GM21360 (cell line): ENCODE data around the gene KAT6B.

Experiments used
- ATAC-seq: cut with Tn5 transposase; IDR thresholded peaks from one replicate; pipeline ENCODE4 v1.9.1; 2021; ENCODE audit warnings: mild to moderate bottlenecking, moderate library complexity; ENCODE audit not compliant: unreplicated experiment

Gene KAT6B

DNA sequence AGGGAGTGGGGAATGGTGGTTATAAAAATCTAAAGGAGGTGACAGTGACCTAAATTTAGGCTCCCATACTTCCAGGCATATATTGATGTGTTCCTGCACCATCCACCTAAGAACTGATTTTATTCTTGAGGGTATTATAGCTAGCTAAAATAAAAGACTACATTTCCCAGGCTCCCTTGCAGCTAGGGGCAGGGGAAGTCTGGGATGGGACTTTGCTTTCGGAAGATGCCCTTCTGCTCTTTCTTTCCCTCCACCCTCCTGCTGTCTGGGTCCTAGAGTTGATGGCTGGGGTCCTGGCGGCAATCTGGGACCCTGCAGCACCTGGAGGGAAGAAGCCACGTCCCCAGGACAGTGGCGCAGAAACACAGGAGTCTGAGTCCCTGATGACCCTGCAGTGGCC lies 231.3 kb downstream of the KAT6B start:
- no peak for ATAC-seq

DNA sequence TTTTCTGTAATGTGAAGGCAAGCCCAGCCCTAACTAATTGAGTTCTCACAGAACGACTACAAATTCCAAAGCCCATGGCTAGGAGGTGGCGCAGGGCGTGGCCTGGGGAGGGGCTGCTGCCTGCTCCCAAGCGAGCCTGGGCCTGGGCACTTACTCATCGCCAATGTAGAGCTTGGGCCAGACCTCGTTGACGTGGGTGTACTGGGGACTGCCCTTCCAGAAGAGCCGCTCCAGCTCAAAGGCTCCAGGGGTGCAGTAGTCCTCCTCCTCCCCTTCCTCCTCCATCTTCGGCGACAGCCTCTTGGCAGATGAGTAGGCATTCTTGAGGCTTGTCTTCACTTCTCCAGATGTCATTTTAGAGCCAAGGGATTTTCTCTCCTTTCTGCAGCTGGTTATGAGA lies 231.8 kb downstream of the KAT6B start:
- ATAC-seq: no peak

DNA sequence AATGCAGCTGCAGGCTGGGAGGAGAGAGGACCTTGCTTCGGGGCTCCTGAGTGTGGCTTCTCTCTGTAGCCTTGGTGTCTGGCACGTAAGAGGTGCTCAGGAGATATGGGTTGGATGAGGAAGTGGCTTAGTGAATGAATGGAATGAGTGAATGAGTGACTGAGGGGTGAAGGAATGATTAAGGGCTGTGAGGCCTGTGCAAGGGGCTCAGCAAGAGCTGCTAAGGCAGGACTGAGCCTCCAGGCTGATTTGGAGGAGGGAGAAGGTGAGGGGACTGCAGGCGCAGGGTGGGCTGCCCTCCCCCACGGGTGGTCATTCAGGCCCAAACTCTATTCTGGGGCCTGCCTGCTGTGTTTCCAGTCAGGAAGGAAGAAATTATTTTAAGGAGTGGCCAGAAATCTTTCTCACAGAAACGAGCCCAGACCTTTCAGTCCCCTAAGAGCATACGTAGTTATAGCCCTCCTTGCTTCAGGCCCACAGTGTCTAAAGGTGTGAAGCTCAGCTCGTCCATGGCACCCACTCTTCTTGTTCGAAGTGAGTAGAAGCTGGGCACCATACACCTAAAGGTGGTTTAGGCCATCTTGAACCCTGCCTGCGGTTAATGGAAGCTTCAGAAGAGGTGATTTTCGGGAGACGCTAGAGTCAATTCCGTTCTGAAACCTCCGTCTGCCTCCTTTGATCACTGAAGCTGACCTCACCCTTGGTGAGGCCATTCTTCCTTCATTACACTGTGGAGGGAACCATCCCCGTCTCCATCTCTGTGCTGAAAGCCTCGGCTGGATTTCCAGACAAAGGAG lies 235.5 kb downstream of the KAT6B start:
- no peak for ATAC-seq

DNA sequence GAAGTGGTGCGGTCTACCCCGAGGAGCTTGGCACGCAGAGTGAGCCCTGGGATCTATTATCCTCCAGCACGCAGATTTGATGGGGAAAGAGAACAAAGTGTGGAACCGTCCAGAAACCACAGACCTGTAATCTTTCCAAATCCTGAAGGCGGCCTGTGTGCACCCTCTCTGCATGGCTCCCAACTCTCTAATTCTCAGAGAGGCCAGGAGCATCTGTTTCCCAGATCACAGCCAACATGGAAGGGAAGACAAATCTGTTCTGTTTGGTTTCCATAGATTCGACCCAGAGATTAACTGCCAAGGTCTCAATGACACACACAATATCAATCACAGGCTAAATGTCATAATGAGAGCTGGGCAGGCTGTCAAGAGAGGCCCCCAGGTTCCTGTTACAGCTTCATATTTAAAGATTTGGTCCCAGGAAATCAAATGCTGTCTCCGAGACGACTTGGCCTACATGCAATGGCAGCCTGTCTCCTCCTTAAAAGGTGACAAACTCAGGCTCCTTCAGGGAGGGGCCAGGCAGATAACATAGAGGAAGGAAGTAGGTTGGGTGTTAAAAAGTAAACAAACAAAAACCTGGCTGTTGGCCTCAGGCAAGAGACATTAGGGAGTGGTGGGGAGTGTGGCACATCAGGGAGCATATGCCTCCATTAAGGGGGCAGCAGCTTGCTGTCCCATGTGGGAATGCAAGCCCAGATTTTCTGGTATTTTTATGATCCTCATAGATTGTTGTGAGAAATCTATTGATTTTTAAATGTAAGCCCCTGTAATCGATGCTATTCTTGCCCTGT lies 236.3 kb downstream of the KAT6B start:
- no peak for ATAC-seq

DNA sequence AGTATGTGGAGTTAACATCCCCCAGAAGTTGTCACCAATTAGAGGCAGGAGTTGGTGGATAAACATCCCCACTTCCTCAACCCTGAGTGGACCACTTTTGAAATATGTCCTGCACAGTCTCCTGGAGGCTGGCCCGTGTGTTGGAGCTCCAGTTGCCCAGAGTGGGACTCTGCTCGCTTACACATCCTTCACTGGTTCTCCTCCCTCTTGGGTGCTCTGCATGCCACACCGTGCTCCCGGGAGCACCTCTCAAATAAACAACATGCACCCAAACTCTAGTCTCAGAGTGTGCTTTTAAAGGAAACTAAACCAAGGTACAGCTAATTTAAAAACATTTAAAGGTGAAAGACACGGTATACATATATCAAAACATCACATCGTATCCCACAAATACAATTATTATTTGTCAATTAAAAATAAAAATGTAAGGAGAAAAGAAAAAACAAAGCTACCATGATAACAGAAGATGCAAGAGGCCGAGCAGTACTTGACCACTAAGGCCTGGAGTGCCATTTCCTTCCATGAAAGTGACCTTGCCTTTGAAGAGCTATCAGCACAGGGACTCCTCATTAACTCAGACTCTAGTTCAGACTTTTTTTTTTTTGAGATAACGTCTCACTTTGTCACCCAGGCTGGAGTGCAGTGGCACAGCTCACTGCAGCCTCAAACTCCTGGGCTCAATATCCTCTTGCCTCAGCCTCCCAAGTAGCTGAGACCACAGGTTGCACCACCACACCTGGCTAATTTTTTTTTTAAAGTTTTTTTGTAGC lies 237.2 kb downstream of the KAT6B start:
- no peak for ATAC-seq

DNA sequence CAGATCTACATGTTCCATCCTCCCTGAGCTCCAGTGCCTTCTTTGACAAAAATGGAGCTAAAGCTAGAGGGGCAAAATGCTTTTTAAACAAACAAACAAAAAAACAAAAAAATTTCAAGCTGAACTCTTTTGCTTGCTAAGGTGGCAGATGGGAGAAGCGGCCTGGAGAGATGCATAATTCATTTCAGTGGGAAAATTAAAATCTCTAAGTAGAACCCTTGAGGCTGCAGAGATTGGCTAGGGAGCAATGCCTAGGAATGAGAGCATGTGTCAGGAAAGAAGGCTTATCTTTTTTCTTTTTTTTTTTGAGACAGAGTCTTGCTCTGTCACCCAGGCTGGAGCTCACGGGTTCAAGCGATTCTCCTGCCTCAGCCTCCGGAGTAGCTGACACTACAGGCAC lies 238.7 kb downstream of the KAT6B start:
- ATAC-seq: no peak

DNA sequence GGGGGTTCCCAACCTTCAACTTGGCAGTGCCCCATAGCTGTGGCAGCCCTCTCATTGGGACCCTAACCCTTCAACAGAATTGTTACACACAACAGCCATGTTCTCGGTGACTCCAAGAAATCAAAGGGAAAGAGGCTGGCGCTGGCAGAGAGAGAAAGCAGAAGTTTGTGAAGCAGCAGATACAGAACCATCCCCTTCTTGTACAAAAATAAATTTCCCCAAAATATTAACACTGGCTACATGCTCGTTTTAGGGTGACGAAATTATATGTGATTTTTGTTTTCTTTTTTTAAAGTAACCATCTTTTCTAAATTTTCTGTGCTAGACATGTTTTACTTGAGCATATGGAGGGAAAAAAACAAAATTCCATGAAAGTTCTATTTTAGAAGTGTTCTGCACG lies 239.9 kb downstream of the KAT6B start:
- ATAC-seq: no peak

DNA sequence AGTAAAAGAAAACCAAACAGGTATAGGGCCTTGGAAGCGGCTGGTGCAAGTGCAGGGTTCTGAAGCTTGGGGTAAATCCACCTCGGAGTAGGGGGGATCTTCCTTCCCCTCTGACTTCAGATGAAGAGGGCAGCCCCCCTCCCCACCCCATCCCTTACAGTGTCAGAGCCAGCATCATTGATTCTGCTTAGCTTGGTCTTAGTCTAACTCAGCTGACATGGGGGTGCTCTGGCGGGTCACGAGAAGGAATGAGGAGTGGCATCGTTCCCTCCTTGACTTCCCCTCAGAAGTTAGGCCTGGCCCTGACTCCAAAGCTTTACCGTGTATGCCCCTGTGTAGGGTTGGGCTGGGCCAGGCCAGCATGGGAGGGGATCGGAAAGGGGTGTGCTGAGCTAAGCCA lies 240.9 kb downstream of the KAT6B start:
- ATAC-seq: no peak

DNA sequence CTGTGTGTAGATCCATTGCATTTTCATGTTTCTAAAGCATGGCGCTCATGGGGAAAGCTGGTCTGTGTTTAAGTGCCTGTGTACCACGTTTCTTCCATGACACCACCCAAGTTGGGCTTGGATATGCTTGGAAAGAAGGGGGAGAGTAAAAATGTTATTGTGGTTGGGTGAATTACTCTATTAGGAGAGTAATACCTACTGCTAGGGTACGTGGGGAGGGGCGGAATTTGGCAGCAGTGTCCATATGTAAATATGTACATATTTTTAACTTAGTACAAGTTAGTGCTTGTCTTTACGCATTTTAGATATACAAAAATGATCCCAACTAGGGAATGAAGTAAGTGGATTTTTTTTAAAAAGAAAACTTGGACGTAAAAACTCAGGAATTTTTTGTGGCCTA lies 242.1 kb downstream of the KAT6B start:
- ATAC-seq: no peak

DNA sequence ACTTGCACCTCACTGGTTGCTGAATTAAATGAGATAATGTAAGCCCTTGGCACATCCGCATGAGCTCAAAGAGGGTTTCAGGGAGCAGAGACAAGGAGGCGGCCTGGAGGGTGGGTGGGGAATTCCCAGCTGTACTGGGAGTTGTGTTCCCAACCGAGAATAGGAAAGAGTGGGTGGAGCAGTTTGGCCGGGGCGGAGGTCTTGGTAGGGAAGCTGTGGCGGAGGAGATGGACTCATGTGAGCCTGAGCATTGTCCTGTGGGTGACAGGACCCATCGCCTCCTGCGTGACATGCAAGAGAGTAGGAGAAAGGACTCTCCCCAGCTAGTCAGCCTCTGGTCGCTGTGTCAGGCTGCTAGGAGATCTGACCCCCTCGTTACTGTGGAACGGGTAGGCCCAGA lies 244.1 kb downstream of the KAT6B start:
- ATAC-seq: no peak

DNA sequence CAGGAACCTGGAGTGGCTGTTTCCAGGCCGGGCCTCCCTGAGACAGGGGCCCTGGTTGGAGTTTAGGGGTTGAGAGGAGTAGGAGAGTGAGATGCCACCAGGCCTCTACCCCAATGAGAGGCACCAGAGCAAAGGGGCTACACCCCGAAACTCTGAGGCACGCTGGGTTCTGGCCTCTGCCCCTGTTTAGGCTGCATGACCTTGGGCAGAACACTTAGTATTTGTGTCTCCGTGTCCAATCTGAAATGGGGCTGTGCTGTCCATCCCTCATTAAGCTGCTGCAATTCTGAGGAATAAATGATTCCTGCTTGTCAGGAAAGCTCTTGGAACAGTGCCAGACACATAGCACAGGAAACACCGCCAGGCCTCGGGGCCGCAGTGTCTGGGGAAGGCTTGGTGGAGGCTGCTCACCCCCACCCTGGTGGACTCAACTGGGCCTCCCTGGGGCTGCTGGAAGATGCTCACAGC lies 244.6 kb downstream of the KAT6B start:
- ATAC-seq: no peak

DNA sequence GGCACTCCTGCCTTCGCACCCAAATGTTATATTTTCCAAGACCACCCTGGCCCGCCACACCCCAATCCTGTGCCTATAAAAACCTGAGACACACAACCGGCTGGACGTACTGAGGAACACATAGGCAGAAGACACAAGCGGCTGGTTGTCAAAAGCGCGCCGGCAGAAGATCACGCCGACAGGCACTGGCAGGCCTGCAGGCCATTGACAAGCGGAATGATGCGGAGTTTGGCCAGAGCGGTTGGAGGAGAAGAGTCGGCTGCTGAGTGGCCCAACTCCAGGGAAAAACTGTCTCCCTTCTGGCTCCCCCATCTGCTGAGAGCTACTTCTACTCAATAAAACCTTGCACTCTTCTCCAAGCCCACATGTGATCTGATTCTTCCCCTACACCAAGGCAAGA lies 245.4 kb downstream of the KAT6B start:
- ATAC-seq: no peak

DNA sequence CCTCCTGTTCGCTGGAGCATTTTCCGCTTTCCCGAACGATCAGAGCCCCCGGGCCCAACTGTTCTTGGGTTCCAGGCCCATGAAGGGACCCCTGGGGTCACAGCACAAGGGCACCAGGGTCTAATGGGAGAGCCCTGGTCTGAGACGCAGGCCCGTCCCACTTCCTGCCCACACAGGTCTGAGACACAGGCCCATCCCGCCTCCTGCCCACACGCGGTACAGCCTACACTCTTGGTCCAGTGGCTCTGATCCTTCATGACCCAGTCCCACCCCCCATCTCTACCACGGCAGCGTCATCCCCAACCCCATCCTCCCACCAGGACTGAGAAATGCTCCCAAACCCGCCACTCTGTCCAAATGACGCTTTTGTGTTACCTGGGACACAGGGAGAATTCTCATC lies 246.3 kb downstream of the KAT6B start:
- no peak for ATAC-seq

DNA sequence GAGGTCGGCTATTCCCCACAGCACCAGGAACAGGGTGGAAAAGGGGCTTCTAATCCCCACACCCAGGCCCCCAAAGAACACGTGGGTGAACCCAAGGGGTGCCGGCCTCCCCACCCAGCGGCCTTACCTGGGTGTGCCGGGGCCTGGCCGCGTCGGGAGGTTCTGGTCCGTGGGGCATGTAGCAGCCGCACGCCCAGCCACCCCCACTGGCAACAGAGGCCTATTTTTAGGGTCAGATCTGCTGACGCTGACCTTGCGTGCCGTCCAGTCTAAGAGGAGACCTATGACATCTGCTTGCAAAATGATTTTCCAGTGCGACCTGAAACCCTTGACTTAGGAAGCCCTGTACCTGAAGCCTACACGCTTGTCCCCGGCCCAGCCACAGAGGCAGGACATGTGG lies 247.0 kb downstream of the KAT6B start:
- no peak for ATAC-seq

DNA sequence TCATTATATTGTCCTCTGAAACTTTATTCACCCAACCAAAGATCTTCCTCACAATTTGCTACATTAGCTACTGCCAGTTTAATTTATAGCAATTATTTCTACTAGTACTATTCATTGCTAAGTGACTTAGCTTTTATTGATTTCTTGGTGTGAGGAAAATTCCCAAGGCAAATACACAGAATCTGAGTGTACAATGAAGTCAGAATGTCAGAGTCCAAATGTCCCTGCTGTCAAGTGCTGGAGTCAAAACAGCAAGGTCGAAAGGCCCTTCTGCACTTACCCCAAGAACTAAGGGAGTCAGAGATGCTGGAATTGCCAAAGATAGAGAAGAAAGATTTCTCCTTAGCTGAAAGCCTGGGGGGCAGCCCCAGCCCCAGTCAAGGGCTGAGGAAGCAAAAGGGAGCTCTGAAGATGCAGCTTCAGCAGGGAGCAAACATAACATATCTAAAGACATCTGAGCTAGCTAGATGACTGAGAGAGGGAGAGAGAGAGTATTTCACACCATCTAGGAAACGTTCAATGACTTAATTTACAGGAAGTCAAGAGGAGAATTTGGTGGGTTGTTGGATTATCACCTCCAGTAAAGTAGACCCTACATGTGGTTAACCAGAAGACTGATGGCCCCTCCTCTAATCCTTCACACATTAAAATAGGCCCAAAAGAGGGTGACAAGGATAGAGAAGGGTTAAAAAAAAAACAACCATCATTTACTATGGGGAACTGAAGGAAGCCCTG lies 248.5 kb downstream of the KAT6B start:
- ATAC-seq: no peak

DNA sequence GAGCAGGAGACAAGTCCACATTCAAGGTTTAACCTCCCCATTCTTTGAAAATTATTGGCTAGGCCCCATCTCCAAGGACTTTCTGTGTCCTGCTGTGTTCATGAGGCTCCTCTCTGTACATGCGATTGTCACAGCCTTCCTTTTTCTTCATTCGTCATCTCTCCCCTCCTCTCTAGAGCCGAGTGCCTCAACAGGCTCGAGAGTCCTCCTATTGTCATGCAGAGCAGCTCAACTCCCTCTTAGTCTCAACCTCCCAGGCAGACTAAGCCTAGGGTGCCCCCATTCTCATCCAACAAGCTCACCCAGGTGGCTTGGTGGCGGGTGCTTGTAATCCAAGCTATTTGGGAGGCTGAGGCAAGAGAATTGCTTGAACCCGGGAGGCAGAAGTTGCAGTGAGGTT lies 249.9 kb downstream of the KAT6B start:
- no peak for ATAC-seq

DNA sequence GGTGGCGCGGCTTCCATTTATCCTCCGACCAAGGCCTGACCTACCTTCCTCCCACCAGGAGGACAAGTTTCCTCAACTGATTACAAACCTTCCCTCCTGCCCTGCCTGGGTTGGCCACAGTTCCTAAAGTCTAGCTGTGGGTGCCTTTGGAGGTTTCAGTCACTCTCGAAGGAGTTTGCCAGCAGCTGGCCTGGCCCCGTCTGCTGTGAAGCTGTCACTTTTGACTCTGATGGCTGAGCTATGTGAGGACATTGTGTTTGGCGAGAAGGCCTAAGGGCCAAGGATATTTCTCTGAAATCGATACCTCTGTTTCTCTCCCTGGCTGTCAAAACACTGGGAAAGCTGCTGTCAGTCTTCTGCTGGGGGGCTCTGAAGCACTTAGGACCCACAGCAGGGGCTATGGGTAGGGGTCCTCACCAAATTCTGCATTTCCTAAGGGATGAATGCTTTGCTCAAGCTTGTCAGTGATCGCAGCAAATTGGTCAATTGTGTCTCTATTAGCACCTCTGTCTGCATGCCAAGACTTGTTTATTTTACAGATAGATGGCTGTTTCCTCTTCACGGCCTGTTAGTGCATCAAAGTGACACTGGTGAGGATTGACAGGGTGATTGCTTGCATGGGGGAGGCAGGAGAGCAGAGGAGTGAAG lies 253.2 kb downstream of the KAT6B start:
- no peak for ATAC-seq

DNA sequence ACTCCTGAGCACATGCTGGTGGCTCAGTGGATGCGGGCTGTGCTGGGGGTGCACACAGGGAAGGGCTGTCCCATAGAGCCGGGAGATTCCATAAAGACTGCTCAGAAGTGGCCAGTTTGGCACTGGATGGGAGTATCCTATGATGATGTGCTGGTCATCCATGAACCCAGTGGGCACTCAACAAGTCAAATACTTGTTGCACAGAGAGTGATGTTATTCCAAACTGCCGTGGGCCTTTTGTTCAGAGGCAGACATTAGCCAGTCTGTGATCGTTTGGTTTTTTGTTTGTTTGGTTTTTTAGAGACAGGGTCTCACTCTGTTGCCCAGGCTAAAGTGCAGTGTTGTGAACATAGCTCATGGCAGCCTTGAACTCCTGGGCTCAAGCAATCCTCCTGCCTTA lies 254.2 kb downstream of the KAT6B start:
- no peak for ATAC-seq

DNA sequence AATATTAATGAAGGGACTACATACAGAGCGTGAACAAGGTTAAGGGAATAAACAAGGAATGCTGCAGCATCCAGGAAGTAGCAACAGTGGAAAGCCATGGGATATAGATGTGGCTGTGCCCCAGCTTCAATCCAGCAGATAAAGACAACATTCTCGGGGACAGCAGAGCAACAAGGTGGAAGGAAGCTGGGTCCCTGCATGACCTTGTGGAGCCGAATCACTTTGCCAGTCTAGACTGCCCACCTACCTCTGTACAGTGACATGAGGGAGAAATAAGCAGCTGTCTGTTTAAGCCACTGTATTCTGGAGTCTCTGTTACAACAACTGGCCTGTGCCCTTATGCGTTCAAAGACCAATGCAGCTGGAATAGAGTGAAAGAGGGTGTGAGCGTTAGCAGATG lies 255.0 kb downstream of the KAT6B start:
- no peak for ATAC-seq
